Measurements from ENCODE around the gene ELMO1. TPM values are rescaled to one million over a fixed set of nuclear protein-coding genes. Genes with fewer than 3 reads are reported as not detected.

ELMO1 gene
- total RNA-seq, 1 experiment from 2014 or later, result 1.1 TPM

DNA sequence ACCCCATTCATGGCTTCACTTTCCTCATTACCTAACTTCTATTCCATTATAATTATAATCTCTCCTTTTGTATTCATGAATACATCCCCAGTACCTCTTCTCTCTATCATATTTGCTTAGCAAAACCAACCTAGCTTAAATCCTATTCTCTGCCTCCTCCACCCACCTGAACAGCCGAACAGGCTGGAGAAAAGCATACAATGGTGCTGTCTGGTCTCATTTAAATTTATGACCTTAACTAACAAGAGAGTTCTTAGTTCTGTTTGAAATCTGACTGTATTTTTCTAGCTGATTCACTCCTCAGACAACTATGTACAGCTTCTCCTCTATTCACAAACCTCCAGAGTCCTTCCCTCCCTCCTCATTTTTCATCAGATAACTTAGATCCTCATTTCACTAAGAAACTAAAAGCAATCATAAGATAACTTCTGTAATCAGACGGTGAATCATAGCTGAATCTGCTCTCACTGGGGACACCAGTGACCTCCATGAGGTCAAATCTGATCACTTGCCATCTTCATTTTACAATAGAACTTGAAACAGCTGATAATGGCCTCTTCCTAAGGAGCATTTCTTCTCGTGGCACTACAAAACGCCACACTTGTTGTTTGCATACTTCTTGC is 490.4 kb downstream of the ELMO1 start (continued):
- TF ChIP-seq, protein P1, sequence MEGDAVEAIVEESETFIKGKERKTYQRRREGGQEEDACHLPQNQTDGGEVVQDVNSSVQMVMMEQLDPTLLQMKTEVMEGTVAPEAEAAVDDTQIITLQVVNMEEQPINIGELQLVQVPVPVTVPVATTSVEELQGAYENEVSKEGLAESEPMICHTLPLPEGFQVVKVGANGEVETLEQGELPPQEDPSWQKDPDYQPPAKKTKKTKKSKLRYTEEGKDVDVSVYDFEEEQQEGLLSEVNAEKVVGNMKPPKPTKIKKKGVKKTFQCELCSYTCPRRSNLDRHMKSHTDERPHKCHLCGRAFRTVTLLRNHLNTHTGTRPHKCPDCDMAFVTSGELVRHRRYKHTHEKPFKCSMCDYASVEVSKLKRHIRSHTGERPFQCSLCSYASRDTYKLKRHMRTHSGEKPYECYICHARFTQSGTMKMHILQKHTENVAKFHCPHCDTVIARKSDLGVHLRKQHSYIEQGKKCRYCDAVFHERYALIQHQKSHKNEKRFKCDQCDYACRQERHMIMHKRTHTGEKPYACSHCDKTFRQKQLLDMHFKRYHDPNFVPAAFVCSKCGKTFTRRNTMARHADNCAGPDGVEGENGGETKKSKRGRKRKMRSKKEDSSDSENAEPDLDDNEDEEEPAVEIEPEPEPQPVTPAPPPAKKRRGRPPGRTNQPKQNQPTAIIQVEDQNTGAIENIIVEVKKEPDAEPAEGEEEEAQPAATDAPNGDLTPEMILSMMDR (IDR thresholded peaks at IDR 0.05 in 2 of 3, conservative IDR thresholded peaks at IDR 0.05 in 1 of 3; ENCODE audit: borderline replicate concordance in 1 of 3, insufficient read depth in 1 of 3, low read depth in 2 of 3, low read length in 2 of 3), result no peak
- TF ChIP-seq EZH2 (IDR thresholded peaks at IDR 0.05) (no peak), TCF7L2 (IDR thresholded peaks at IDR 0.05; ENCODE audit: borderline replicate concordance, extremely low read depth, insufficient read depth, insufficient read length) (no peak), RAD21 (IDR thresholded peaks at IDR 0.05; ENCODE audit: low read depth) (no peak), YY1 (IDR thresholded peaks at IDR 0.05; ENCODE audit: extremely low read depth, insufficient replicate concordance, low read depth, low read length) (no peak), ZFX (IDR thresholded peaks at IDR 0.05) (no peak), FOSL1 (IDR thresholded peaks at IDR 0.05; ENCODE audit: low read depth) (no peak)
- TF ChIP-seq, protein P2, sequence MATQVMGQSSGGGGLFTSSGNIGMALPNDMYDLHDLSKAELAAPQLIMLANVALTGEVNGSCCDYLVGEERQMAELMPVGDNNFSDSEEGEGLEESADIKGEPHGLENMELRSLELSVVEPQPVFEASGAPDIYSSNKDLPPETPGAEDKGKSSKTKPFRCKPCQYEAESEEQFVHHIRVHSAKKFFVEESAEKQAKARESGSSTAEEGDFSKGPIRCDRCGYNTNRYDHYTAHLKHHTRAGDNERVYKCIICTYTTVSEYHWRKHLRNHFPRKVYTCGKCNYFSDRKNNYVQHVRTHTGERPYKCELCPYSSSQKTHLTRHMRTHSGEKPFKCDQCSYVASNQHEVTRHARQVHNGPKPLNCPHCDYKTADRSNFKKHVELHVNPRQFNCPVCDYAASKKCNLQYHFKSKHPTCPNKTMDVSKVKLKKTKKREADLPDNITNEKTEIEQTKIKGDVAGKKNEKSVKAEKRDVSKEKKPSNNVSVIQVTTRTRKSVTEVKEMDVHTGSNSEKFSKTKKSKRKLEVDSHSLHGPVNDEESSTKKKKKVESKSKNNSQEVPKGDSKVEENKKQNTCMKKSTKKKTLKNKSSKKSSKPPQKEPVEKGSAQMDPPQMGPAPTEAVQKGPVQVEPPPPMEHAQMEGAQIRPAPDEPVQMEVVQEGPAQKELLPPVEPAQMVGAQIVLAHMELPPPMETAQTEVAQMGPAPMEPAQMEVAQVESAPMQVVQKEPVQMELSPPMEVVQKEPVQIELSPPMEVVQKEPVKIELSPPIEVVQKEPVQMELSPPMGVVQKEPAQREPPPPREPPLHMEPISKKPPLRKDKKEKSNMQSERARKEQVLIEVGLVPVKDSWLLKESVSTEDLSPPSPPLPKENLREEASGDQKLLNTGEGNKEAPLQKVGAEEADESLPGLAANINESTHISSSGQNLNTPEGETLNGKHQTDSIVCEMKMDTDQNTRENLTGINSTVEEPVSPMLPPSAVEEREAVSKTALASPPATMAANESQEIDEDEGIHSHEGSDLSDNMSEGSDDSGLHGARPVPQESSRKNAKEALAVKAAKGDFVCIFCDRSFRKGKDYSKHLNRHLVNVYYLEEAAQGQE (IDR thresholded peaks at IDR 0.05; ENCODE audit: low read depth), result no peak
